RPMI7951 (cell line): ENCODE data around the gene PSME1. TPM values are rescaled to one million over a fixed set of nuclear protein-coding genes. Genes with fewer than 3 reads are reported as not detected.
A peak's percentile ranks its signal among the peaks of the same experiment; 100 is the strongest.
"Not testable (repeated sequence)": the region's sequence is repeated elsewhere in the genome, so short reads cannot be mapped to it uniquely, and the experiment has no call there.

Experiments used
- DNase-seq: peaks from one replicate; pipeline ENCODE4 v3.0.0-alpha.2; 2012; ENCODE audit warnings: low read depth
- total RNA-seq: library from RNA; depleted of rRNA; stranded (reverse); fragments of >200 nt; shearing (Covaris generic); gene quantifications from 2 replicates; pipeline ENCODE4 v1.2.3, GENCODE V29; 2014

PSME1 gene
- total RNA-seq, 1 experiment from 2014 or later, result 294 TPM

- DNase-seq, result no peak
Measured at GRCh38 chr14:24103451-24103850, 32.5 kb upstream of the PSME1 start.

DNA sequence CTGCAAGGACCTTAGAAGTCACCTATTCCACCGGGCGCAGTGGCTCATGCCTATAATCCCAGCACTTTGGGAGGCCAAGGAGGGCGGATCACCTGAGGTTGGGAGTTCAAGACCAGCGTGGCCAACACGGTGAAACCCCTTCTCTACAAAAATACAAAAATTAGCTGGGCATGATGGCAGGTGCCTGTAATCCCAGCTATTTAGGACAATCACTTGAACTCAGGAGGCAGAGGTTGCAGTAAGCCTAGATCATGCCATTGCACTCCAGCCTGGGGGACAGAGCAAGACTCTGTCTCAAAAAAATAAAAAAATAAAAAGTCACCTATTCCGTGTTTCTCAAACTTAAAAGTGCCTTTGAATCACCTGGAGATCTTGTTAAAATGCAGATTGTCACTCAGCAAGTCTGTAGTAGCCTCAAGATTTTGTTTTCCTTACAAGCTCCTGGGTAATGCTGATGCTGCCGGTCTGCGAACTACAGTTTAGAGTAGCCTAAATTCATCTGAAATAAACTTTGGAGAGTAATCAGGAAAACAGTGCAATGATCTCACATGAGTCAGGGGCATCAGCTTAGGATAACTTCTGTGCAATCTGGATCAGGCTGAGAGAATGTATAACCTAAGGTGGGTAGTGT lies 30.3 kb upstream of the PSME1 start:
- DNase-seq, result not testable (repeated sequence)

DNA sequence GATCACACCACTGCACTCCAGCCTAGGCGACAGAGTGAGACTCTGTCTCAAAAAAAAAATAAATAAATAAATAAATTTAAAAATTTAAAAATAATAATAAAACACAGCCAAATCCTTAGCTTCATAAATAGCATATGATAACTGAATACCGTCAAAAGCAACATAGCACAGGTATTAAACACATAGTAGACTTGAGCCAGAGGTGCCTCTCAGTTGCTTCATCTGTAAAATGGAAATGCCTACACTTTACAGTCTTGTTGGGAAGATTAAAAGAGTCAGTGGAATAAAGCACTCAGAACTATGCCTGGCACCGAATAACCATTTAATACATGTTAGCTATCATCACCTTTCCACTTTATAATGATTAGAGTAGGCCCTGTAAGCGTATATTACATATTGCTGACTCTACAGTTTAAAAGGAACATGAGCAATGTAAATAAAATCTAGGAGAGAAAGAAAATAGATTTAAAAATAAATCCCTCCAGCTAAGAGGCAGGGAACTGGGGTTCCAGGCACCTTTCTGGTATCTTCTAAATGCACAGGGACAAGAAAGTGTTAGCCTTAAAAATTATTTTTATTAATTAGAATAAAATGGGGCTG lies 29.2 kb upstream of the PSME1 start:
- no peak for DNase-seq

DNA sequence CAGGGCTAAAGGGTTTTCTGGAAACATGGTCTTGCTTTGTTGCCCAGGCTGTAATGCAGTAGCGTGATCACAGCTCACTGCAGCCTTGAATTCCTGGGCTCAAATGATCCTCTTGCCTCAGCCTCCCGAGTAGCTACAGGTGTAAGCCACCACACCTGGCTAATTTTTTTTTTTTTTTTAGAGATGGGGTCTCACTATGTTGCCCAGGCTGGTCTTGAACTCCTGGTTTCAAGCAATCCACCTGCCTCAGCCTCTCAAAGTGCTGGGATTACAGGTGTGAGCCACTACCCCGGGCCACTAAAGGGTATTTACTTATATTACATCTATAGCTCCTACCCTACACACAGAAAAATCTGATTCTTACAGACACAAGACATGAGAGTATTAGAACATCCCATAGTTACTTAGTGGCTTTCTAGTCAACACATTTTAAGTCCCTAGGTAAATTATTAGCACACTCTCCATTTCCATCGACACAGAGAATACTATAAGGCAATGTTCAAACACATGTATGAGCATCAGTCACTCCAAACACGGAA lies 27.6 kb upstream of the PSME1 start:
- no peak for DNase-seq

- no peak for DNase-seq
Measured at GRCh38 chr14:24110060-24110459, 25.9 kb upstream of the PSME1 start.

GRCh38 chr14:24110523-24110922 lies 25.5 kb upstream of the PSME1 start:
- DNase-seq, result no peak

- no peak for DNase-seq
Measured at GRCh38 chr14:24113379-24113800, 22.6 kb upstream of the PSME1 start.

GRCh38 chr14:24113801-24114531 lies 22.0 kb upstream of the PSME1 start:
- DNase-seq, result peak; percentile 92

GRCh38 chr14:24114532-24115421 lies 21.2 kb upstream of the PSME1 start, which contains the start of the genes DCAF11 and NRL:
Gene DCAF11, plus strand, starts transcription at chr14:24114777. Its CDS starts 818 bp downstream, at chr14:24115595.
Gene NRL, minus strand, starts transcription at chr14:24114949. Its CDS starts 32,101 bp downstream, at chr14:24082848.
- peak; percentile 99 for DNase-seq

DNA sequence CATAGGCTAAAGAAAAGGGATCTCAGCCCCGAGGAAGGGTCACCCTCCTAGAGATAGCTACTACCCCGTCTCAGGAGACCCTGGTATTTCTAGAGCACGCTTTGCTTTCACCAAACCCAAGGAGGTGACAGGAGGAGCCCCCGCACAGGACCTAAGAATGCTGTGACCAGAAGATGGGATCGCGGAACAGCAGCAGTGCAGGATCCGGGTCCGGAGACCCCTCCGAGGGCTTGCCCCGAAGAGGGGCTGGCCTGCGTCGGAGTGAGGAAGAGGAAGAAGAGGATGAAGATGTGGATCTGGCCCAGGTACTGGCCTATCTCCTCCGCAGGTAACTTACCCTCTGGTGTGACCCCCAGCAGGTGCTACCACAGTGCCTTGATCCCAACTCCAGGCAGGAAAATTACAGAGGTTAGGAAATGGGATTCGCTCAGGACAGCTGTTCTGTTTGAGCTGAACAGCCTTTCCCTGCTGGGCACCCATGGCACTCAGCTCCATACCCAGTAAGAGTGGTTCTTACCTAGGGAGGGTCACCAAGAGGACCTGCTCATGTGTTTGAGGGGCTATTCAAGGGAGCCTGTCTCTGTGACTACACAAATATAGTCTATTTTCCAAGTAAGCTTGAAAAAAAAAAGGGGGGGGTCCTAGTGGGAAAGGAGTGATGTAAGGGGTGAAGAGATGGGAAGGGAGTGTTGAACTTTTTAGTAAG lies 20.4 kb upstream of the PSME1 start:
- no peak for DNase-seq

GRCh38 chr14:24116128-24116814 lies 19.7 kb upstream of the PSME1 start:
- DNase-seq, result no peak

- no peak for DNase-seq
Measured at GRCh38 chr14:24117179-24117578, 18.8 kb upstream of the PSME1 start.

DNA sequence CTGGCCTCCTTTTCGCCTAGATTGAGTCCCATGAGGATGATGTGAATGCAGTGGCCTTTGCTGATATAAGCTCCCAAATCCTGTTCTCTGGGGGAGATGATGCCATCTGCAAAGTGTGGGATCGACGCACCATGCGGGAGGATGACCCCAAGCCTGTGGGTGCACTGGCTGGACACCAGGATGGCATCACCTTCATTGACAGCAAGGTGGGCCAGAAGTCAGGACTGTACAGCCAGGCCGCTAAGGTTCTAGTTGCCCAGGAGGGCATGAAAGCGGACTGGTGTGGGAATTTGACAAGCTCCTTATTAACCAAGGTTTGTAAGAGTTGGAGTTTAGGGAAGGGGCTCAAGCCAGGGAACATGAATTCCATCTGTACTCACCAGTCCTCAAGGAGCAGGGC lies 16.3 kb upstream of the PSME1 start:
- no peak for DNase-seq

DNA sequence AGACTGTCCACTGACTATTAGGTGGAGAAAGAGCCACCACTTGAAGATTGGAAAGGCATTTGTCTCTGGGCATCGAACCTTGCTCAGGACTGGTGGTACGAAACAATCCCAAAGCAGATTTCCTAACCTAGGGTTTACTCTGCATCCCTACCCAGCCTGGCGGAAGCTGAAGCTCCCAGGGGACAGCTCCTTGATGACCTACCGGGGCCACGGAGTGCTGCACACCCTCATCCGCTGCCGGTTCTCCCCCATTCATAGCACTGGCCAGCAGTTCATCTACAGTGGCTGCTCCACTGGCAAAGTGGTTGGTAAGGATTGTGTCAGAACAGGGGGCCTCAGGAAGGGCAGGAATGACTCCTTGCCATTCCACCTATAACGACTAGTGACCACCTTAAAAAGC lies 14.8 kb upstream of the PSME1 start:
- DNase-seq, result no peak

- DNase-seq, result no peak
Measured at GRCh38 chr14:24122416-24122815, 13.6 kb upstream of the PSME1 start.

GRCh38 chr14:24122898-24123297 lies 13.1 kb upstream of the PSME1 start:
- no peak for DNase-seq

GRCh38 chr14:24123424-24124417 lies 12.3 kb upstream of the PSME1 start:
- DNase-seq, result no peak

DNA sequence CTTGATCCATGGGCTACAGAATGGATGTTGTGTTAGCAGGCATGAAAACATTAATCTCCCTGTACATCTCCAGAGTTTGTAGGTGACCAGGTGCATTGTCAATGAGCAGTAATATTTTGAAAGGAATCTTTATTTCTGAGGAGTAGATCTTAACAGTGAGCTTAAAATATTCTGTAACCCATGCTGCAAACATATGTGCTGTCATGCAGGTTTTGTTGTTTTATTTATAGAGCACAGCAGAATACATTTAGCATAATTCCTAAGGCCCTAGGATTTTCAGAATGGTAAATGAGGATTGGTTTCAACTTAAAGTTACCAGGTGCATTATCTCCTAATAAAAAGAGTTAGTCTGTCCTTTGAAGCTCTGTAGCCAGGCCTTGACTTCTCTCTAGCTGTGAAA lies 9.1 kb upstream of the PSME1 start:
- no peak for DNase-seq

- no peak for DNase-seq
Measured at GRCh38 chr14:24127673-24128072, 8.3 kb upstream of the PSME1 start.
